RWPE2 (cell line): Measurements from ENCODE around the gene SCARB1.

ENCODE experiments used
- ATAC-seq: fragments of 200-7000 bp; cut with Tn5 transposase; 3 replicates; pipeline ENCODE4 v1.9.1; 2021; ENCODE audit warnings: low read depth
- DNase-seq: peaks from one replicate; pipeline ENCODE4 v3.0.0-alpha.2; 2020; ENCODE audit warnings: low spot score
- H3K27ac ChIP-seq: fragments of 450-650 bp; 2 replicates; pipeline ENCODE4 v1.5.1; 2017; ENCODE audit warnings: mild to moderate bottlenecking; ENCODE audit not compliant: poor library complexity, severe bottlenecking
- H3K27me3 ChIP-seq: fragments of 250-450 bp; sonication (Bioruptor Pico); 2 replicates; pipeline ENCODE4 v1.5.1; 2021; ENCODE audit warnings: mild to moderate bottlenecking, moderate library complexity; ENCODE audit not compliant: insufficient read depth, poor library complexity, severe bottlenecking
- H3K36me3 ChIP-seq: fragments of 250-450 bp; sonication (Bioruptor Pico); 2 replicates; pipeline ENCODE4 v1.5.1; 2020; ENCODE audit warnings: low read depth, mild to moderate bottlenecking, moderate library complexity
- H3K4me1 ChIP-seq: fragments of 250-450 bp; sonication (Bioruptor Pico); 2 replicates; pipeline ENCODE4 v1.5.1; 2021; ENCODE audit warnings: mild to moderate bottlenecking, moderate library complexity; ENCODE audit not compliant: insufficient read depth, poor library complexity, severe bottlenecking
- H3K4me3 ChIP-seq: fragments of 250-450 bp; sonication (Bioruptor Pico); 2 replicates; pipeline ENCODE4 v1.5.1; 2021; ENCODE audit warnings: mild to moderate bottlenecking, moderate library complexity; ENCODE audit not compliant: severe bottlenecking
- H3K9me3 ChIP-seq: fragments of 250-450 bp; sonication (Bioruptor Pico); 2 replicates; pipeline ENCODE4 v1.5.1; 2021; ENCODE audit warnings: mild to moderate bottlenecking, moderate library complexity; ENCODE audit not compliant: severe bottlenecking
- CTCF ChIP-seq: fragments of 450-650 bp; IDR thresholded peaks from one replicate; pipeline ENCODE4 v1.5.1; 2017; ENCODE audit warnings: mild to moderate bottlenecking, moderate library complexity; ENCODE audit not compliant: poor library complexity, severe bottlenecking

Gene SCARB1

GRCh38 chr12:124817076-124818000, 46.3 kb downstream of the SCARB1 start:
- no peak for ATAC-seq
- Histone ChIP-seq H3K27ac (no peak overlapping the region), H3K4me3 (no peak overlapping the region), H3K36me3 (peaks cover 26% of the 10 kb centered on the region), H3K9me3 (no peaks in the 10 kb centered on the region), H3K4me1 (no peaks in the 10 kb centered on the region), H3K27me3 (no peaks in the 10 kb centered on the region)
- no peak for TF ChIP-seq CTCF
- no peak for DNase-seq

- no peaks in the 10 kb centered on the region for H3K4me1 ChIP-seq
- ATAC-seq = no peak
- H3K36me3 ChIP-seq = peaks cover 27% of the 10 kb centered on the region
- H3K27me3 ChIP-seq = no peaks in the 10 kb centered on the region
- no peak for DNase-seq
- H3K9me3 ChIP-seq = no peaks in the 10 kb centered on the region
- H3K27ac ChIP-seq = no peak overlapping the region
- TF ChIP-seq CTCF = no peak
- H3K4me3 ChIP-seq = no peak overlapping the region
These were observed 47.3 kb downstream of the SCARB1 start for GRCh38 chr12:124816295-124816854.

- Histone ChIP-seq H3K36me3 (peaks cover 31% of the 10 kb centered on the region), H3K27me3 (no peaks in the 10 kb centered on the region), H3K9me3 (no peaks in the 10 kb centered on the region), H3K4me3 (no peak overlapping the region), H3K4me1 (no peaks in the 10 kb centered on the region), H3K27ac (no peak overlapping the region)
- no peak for DNase-seq
- ATAC-seq = no peak
- TF ChIP-seq CTCF = no peak
These were observed 48.7 kb downstream of the SCARB1 start for GRCh38 chr12:124814741-124815613.

- DNase-seq = no peak
- Histone ChIP-seq H3K27ac (no peak overlapping the region), H3K36me3 (peaks cover 39% of the 10 kb centered on the region), H3K9me3 (no peaks in the 10 kb centered on the region), H3K4me1 (no peaks in the 10 kb centered on the region), H3K4me3 (no peak overlapping the region), H3K27me3 (no peaks in the 10 kb centered on the region)
- no peak for TF ChIP-seq CTCF
- no peak for ATAC-seq
These were observed 49.9 kb downstream of the SCARB1 start for GRCh38 chr12:124813782-124814181.
